GM12892 (cell line): Measurements from ENCODE around the gene ZFYVE28.

Experiments used
- DNase-seq: peaks from one replicate; pipeline ENCODE4 v3.0.0; 2011; ENCODE audit not compliant: insufficient read length
- FAIRE-seq: peaks from 2 replicates; lab custom pipeline; 2011; peaks lifted over from hg19 to GRCh38; lab: Jason Lieb, UNC
- POLR2A ChIP-seq: IDR thresholded peaks from 2 replicates; pipeline ENCODE4 v1.6.1; 2011; ENCODE audit warnings: low read depth, low read length, control low read depth
- POLR2AphosphoS5 ChIP-seq: IDR thresholded peaks from 2 replicates; pipeline ENCODE4 v1.6.1; 2011; ENCODE audit warnings: low read depth, low read length, control low read depth
- TAF1 ChIP-seq: IDR thresholded peaks from 2 replicates; pipeline ENCODE4 v1.6.1; 2011; ENCODE audit warnings: low read depth, mild to moderate bottlenecking, control low read depth, low read length, borderline replicate concordance

ZFYVE28 gene

DNA sequence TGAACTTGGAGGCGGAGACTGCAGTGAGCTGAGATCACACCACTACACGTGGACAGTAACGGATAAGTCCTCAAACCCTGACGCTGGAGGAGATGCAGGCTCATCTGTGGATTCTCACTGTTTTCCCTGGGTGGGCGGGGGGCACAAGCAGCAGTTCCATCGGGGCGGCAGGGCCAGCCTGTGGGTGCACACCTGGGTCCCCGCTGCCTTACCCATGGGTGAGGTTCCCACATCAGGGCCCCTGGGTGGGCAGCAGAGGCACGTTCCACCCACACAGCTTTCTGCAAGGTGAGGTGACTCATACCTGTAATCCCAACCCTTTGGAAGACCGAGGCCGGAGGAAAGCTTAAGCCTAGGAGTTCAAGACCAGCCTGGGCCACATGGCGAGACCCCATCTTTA is 100.0 kb downstream of the ZFYVE28 start:
- DNase-seq = no peak
- FAIRE-seq = no peak

DNA sequence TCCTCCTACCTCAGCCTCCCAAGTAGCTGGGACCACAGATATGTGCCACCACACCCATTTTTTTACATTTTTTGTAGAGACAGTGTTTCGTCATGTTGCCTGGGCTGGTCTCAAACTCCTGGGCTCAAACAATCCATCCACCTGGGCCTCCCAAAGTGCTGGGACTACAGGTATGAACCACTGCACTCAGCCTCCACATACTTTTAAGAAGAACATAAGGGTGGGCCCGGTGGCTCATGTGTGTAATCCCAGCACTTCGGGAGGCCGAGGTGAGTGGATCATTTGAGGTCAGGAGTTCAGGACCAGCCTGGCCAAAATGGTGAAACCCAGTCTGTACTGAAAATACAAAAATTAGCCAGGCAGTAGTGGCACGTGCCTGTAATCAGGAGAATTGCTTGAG is 105.1 kb downstream of the ZFYVE28 start:
- no peak for TF ChIP-seq POLR2AphosphoS5
- TF ChIP-seq POLR2A = no peak
- TF ChIP-seq TAF1 = no peak
- FAIRE-seq = no peak

More for the DNA sequence above, 100.0 kb downstream of the ZFYVE28 start:
- TF ChIP-seq TAF1 (no peak), POLR2AphosphoS5 (no peak), POLR2A (no peak)

DNA sequence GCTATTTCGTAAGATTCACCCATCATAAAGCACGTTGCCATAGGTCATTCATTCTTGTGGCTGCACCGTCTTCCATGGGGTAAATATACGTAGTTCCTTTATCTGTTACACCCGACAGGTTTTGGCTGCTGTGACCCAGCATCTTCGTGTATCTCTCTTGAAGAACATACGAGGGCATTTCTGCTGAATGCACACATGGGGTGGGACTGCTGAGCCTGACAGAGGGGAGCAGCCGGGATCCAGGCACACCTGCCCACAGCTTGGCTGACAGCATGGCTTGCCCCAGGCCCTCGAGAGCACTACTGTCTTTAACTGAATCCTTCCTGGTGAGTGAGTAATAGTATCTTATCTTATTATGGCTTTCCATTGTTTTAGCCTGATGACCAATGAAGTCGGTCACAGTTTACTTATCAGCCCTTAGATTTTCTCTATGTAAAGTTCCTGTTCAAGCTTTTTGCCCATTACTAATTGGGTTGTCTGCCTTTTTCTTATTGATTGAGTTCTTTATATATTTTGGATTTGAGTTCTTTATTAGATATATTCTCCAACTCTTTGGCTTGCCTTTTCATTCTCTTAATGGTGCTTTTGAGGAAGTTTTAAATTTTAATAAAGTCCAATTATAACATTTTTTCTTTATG is 111.6 kb downstream of the ZFYVE28 start:
- FAIRE-seq = no peak
- TF ChIP-seq TAF1 (no peak), POLR2AphosphoS5 (no peak), POLR2A (no peak)
- no peak for DNase-seq

More for the DNA sequence above, 105.1 kb downstream of the ZFYVE28 start:
- no peak for DNase-seq

DNA sequence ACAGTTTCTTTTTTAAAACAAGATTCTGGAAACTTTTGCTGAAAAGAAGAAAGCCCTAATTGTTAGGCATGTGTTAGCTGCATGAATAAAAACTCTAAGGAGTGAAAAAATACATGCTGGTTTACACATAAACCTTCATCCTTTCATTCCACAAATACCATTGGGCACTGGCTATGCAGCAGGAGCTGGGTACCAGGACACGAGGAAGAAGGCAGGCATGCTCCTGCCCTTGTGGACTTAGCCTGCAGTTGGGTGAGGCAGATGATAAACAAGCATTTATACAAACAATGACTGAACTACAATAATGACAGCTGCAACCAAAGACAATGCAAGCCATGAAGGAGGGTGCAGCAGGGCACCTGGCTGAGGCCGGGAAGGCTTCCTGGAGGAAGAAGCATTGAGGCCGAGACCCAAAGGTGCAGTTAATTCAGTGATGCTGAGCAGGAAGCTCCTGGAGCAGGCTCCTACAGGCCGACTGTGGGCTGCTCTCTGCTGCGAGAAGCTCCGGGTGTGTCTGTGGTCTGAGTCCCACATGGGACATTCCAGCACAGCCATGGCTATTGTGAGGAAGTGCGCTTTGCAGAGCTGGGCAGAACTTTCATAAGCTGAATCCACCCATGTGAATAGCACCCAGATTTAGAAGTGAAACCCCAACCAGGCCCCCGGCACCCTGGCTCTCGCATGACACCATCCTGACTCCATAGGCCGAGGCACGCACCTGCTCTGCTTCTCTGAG is 112.5 kb downstream of the ZFYVE28 start:
- FAIRE-seq (no peak), DNase-seq (no peak)
- TF ChIP-seq POLR2AphosphoS5 = no peak
- TF ChIP-seq POLR2A = no peak
- TF ChIP-seq TAF1 = no peak

DNA sequence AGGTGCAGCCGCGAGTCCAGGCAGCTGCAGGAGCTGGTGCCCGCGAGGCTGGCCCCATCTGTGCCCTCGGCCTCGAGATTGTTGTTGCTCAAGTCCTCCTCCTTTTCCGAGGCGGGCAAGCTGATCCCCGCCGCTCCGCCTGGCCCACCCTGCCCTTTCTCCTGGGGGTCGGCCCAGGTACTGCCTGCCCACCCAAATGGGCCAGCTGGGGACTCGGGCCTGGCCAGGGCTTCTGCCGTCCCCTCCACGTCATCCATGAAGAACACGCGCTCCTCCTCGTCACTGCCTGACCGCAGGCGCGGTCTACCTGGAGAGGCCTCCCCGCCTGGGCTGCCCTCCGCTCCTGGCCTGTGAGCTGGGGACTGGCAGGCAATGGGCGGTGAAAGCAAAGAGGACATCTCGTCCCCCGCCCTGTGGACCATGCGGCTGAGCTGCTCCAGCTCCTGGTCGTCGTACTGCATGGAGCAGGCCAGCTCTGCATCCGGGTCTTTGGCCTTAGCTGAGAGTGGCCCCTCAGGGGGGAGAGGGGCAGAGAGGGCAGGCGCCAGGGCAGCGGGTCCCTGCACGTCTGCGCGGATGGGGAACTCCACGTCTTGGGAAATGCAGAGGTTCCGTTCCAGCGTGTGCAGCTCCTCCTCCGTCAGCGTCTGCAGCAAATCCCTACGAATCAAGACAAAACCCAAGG is 113.4 kb downstream of the ZFYVE28 start:
- DNase-seq (no peak), FAIRE-seq (no peak)
- TF ChIP-seq POLR2AphosphoS5 (no peak), POLR2A (no peak), TAF1 (no peak)

DNA sequence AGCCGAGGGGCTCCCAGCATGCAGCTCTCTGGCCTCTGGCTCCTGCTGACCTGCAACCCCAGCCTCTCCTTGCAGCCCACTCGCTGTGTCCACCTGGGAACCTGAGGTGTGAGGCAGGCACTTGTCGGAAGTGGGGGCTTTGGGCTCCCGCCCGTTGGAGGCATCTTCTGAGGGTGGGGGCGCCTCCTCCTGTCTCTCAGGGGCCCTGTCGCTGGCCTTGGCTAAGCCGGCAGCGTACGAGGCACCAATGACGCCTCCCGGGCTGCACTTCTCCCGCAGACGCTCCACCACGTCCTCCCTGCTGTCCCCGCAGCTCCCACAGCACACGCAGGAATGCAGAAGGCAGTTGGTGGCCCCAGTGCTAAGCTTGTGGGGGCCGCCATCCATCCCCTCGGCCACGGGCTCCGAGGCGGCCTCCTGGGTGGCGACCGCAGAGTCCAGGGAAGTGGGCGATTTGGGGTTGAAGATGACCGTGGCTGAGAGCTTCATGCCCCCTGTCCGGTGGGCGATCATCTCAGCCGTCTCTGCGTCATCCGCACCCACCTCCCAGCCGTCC is 114.0 kb downstream of the ZFYVE28 start:
- no peak for TF ChIP-seq POLR2AphosphoS5
- TF ChIP-seq TAF1 = no peak
- TF ChIP-seq POLR2A = no peak
- FAIRE-seq (no peak), DNase-seq (no peak)

DNA sequence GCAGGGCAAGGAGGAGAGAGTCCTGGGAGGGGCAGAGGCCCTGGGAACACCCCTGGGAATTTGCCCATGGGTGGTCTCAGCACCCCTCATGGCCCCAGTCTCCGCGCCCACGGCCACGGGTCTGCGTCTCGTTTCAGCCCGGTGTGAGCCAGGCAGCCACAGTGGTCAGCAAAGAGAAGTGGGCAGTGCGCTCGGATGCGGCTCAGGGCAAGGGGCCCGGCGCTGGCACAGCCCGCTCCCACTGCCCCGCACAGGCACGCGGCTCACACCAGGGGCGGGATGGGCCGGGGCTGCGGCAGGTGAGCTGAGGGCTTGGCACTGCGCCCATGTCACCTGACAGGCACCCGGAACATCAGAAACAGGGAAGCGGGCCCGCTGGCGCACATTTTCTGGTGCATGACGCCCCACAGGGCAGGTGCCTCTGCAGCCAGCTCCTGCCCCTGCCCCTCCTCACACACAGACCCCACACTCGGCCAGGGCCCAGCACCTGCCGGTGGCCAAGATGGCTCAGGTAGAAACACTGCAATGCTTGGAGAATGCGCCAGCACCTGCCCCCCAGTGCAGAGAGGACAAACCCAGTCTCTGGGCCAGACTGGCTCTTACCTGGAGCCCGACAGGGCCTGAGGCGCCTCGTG is 114.6 kb downstream of the ZFYVE28 start:
- DNase-seq (no peak), FAIRE-seq (no peak)

DNA sequence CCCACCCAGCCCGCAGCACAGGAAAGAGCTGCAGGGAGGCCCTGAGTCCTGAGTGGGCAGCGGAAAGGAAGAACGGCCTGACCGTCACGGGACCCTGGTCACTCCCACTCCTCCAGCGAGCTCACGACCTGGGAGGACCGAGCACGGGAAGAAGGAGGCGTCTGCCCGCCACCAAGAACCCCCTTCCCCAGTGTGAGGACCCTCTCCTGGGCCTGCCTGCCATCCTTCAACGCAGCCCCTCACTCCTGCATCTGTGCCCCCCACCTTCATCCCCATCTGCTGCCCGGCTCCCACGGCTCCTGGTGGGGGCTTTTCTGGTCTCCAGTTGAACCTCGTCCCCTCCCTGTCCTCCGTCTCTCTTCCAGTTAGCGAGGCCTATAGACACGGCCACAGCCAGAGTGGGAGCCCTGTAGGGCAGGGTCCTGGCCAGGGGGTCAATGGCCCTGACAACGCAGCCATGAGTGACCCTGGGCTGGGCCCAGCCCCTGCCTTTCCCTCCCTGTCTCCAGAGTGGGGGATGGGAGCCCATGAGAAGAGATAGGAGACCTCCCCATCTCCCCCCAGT is 115.2 kb downstream of the ZFYVE28 start:
- FAIRE-seq (no peak), DNase-seq (no peak)
- no peak for TF ChIP-seq POLR2AphosphoS5
- no peak for TF ChIP-seq TAF1
- TF ChIP-seq POLR2A = no peak

More for the DNA sequence above, 114.6 kb downstream of the ZFYVE28 start:
- no peak for TF ChIP-seq POLR2A

DNA sequence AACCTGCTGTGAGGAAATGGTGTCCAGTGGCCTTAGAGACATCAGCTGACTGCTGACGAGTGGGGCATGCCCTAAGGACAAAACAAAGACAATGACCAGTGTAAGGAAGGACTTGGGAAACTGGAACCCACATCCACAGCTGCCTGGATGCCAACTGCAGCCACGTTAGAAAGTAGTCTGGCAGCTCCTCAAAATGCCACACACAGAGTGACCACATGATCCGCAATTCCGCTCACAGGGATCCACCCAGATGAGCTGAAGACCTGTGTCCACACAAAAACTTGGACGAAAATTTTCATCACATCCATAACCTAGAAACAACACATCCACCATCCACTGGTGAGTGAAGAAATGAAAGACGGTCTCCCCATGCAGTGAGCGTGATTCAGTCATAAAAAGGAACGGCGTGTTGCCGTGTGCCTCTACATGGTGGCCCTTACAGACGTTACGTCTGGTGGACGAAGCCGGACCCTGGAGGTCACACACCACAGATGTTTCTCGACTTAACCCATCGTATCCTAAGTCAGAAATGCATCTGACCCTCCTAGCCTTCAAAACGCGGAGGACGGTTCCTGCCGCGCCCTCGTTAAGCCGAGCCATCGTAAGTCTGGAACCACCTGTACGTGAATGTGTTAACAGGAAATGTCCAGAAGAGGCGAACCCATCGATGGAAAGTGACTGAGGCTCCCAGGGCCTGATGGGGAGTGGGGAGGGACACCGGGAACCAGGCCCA is 115.9 kb downstream of the ZFYVE28 start:
- no peak for TF ChIP-seq POLR2A
- TF ChIP-seq TAF1 = no peak
- TF ChIP-seq POLR2AphosphoS5 = no peak
- FAIRE-seq = no peak
- no peak for DNase-seq

DNA sequence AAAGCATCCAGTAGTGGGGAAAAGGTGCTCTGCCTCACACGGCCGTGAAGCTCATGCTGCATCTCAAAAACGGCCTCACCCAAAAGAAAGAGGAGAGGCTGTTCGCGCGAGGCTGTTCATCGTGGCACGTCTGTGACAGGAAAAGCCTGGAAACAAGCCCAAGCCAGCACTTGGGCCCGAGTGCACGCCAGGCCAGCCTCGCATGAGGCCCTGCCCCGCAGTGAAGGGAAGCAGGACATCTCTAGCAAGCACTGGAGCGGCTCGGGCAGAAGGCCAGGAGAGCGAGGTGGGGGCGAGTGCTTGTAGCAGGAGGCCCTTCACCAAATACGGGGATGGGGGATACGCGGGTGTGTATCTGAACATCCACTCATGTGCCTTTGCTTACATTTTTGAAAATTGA is 116.6 kb downstream of the ZFYVE28 start:
- no peak for DNase-seq
- FAIRE-seq = no peak
- TF ChIP-seq TAF1 (no peak), POLR2AphosphoS5 (no peak), POLR2A (no peak)
